WTC11 (cell line): Measurements from ENCODE around the gene AKT2. TPM values are rescaled to one million over a fixed set of nuclear protein-coding genes. Genes with fewer than 3 reads are reported as not detected.
A peak's percentile ranks its signal among the peaks of the same experiment; 100 is the strongest.

Experiments used
- ARID4B ChIP-seq: sonication (generic); formaldehyde crosslinking; IDR thresholded peaks from 2 replicates; pipeline ENCODE4 v1.8.0; 2023; ENCODE audit warnings: missing genetic modification reagents, mild to moderate bottlenecking, borderline replicate concordance
- ATF1 ChIP-seq: sonication (generic); formaldehyde crosslinking; IDR thresholded peaks from 2 replicates; pipeline ENCODE4 v1.8.1; 2023; ENCODE audit warnings: mild to moderate bottlenecking, moderate library complexity, missing genetic modification reagents
- E2F1 ChIP-seq: sonication (generic); formaldehyde crosslinking; IDR thresholded peaks from 2 replicates; pipeline ENCODE4 v1.8.0; 2022; ENCODE audit warnings: mild to moderate bottlenecking, missing genetic modification reagents
- E2F4 ChIP-seq: sonication (generic); formaldehyde crosslinking; IDR thresholded peaks from 2 replicates; pipeline ENCODE4 v1.8.1; 2022; ENCODE audit warnings: low read depth, mild to moderate bottlenecking, moderate library complexity, missing genetic modification reagents, borderline replicate concordance
- ELF4 ChIP-seq: sonication (generic); formaldehyde crosslinking; IDR thresholded peaks from 2 replicates; pipeline ENCODE4 v1.8.1; 2022; ENCODE audit warnings: low read depth, mild to moderate bottlenecking, moderate library complexity, missing genetic modification reagents
- ERG ChIP-seq: fragments of 250-450 bp; sonication (Bioruptor Pico); IDR thresholded peaks from 2 replicates; pipeline ENCODE4 v1.8.0; 2021; ENCODE audit warnings: mild to moderate bottlenecking
- ESRRA ChIP-seq: sonication (generic); formaldehyde crosslinking; IDR thresholded peaks from 2 replicates; pipeline ENCODE4 v1.8.1; 2022; ENCODE audit warnings: mild to moderate bottlenecking, missing genetic modification reagents, borderline replicate concordance
- FOXJ3 ChIP-seq: sonication (generic); formaldehyde crosslinking; IDR thresholded peaks from 2 replicates; pipeline ENCODE4 v1.9.0; 2021; ENCODE audit warnings: missing genetic modification reagents, mild to moderate bottlenecking, borderline replicate concordance
- FOXP4 ChIP-seq: sonication (generic); formaldehyde crosslinking; IDR thresholded peaks from 2 replicates; pipeline ENCODE4 v1.8.0; 2022; ENCODE audit warnings: mild to moderate bottlenecking, missing genetic modification reagents
- JAZF1 ChIP-seq: fragments of 250-450 bp; sonication (Bioruptor Pico); IDR thresholded peaks from 2 replicates; pipeline ENCODE4 v1.9.0; 2021; ENCODE audit warnings: moderate library complexity, mild to moderate bottlenecking, inconsistent platforms
- MYBL2 ChIP-seq: sonication (generic); formaldehyde crosslinking; IDR thresholded peaks from 2 replicates; pipeline ENCODE4 v1.8.1; 2023; ENCODE audit warnings: mild to moderate bottlenecking, moderate library complexity, missing genetic modification reagents
- PRDM15 ChIP-seq: sonication (generic); formaldehyde crosslinking; IDR thresholded peaks from 2 replicates; pipeline ENCODE4 v1.8.0; 2022; ENCODE audit warnings: missing genetic modification reagents
- SMAD4 ChIP-seq: sonication (generic); formaldehyde crosslinking; IDR thresholded peaks from 2 replicates; pipeline ENCODE4 v1.8.0; 2022; ENCODE audit warnings: mild to moderate bottlenecking, missing genetic modification reagents
- SOX15 ChIP-seq: fragments of 250-450 bp; sonication (Bioruptor Pico); IDR thresholded peaks from 2 replicates; pipeline ENCODE4 v1.9.0; 2021; ENCODE audit warnings: mild to moderate bottlenecking
- STAT6 ChIP-seq: sonication (generic); formaldehyde crosslinking; conservative IDR thresholded peaks from 2 replicates; pipeline ENCODE4 v1.8.1; 2023; ENCODE audit warnings: mild to moderate bottlenecking, low read depth, missing genetic modification reagents, moderate library complexity
- ZBTB21 ChIP-seq: sonication (generic); formaldehyde crosslinking; IDR thresholded peaks from 2 replicates; pipeline ENCODE4 v1.8.1; 2023; ENCODE audit warnings: mild to moderate bottlenecking, missing genetic modification reagents, borderline replicate concordance
- ZNF232 ChIP-seq: sonication (generic); formaldehyde crosslinking; IDR thresholded peaks from 2 replicates; pipeline ENCODE4 v1.8.0; 2022; ENCODE audit warnings: mild to moderate bottlenecking, missing genetic modification reagents
- total RNA-seq: library from RNA; stranded (reverse); gene quantifications from 3 replicates; pipeline ENCODE4 v1.2.3, GENCODE V29; 2021

Gene AKT2
- total RNA-seq, 1 experiment from 2014 or later, result 156 TPM

- no peak for TF ChIP-seq E2F4
- peak; percentile 10; the same call in 1 of the 2 replicates for TF ChIP-seq FOXP4 (CRISPR knock-in tag)
- no peak for TF ChIP-seq ZBTB21 (CRISPR knock-in tag)
- TF ChIP-seq ATF1, result no peak
- TF ChIP-seq ELF4, result no peak
- TF ChIP-seq FOXJ3 (CRISPR knock-in tag), result no peak
- no peak for TF ChIP-seq E2F1 (CRISPR knock-in tag)
- TF ChIP-seq SMAD4 (CRISPR knock-in tag), result no peak
- no peak for TF ChIP-seq SOX15 (CRISPR knock-in tag)
- TF ChIP-seq ZNF232 (CRISPR knock-in tag), result no peak; the same call in 1 of the 2 replicates
- no peak for TF ChIP-seq STAT6 (CRISPR knock-in tag)
- no peak for TF ChIP-seq JAZF1 (CRISPR knock-in tag)
- no peak for TF ChIP-seq ERG (CRISPR knock-in tag)
- TF ChIP-seq ARID4B, result 0 out of 2 replicates have a peak, but pooled peaks have one; percentile 38
- no peak for TF ChIP-seq PRDM15 (CRISPR knock-in tag)
- TF ChIP-seq MYBL2 (CRISPR knock-in tag), result peak; percentile 57; the same call in 1 of the 2 replicates
- TF ChIP-seq ESRRA (CRISPR knock-in tag), result no peak
These were observed at the start of gene AKT2 (continued) for GRCh38 chr19:40284501-40285352.
